Measurements from ENCODE around the gene ZNF76.
"Not testable (repeated sequence)": the region's sequence is repeated elsewhere in the genome, so short reads cannot be mapped to it uniquely, and the experiment has no call there.

Gene ZNF76

DNA sequence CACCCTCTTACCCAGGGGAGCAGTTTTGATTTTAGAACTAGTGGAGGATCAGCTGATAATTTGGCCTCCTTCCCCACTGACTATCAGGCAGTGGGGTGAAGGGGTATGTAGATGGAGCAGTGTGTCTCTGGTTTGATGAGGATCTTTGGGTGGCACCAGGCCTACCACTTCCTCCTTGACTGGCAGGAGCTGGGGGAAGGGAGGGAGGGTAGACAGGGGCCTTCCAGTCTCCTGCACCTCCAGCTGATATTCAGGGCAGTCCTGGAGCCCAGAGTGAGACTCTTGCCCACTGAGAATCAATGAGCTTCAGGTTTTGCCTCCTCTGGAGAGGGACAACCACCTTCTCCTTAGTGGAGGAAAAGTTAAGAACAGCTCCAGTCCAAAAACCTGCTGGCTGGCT lies 41.3 kb downstream of the ZNF76 start:
- DNase-seq (ENCODE audit: low spot score): no peak

- no peak for DNase-seq (ENCODE audit: low spot score)
These were observed 43.2 kb downstream of the ZNF76 start for GRCh38 chr6:35302604-35303241.

GRCh38 chr6:35304299-35304698 lies 44.8 kb downstream of the ZNF76 start:
- no peak for DNase-seq (ENCODE audit: low spot score)

DNA sequence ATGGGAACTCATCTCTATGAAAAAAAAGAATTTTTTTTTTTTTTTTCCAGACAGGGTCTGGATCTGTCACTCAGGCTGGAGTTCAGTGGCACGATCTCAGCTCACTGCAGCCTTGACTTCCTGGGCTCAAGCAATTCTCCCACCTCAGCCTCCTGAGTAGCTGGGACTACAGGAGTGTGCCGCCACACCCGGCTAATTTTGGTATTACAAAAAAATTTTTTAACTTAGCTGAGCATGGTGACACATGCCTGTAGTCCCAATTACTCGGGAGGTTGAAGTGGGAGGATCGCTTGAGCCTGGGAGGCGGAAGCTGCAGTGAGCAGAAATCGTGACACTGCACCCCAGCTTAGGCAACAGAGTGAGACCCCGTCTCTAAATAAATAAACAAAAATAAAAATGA lies 45.6 kb downstream of the ZNF76 start:
- no peak for DNase-seq (ENCODE audit: low spot score)

GRCh38 chr6:35307138-35307537 lies 47.6 kb downstream of the ZNF76 start:
- not testable (repeated sequence) for DNase-seq (ENCODE audit: low spot score)

- not testable (repeated sequence) for DNase-seq (ENCODE audit: low spot score)
These were observed 49.0 kb downstream of the ZNF76 start for GRCh38 chr6:35308543-35308942.

DNA sequence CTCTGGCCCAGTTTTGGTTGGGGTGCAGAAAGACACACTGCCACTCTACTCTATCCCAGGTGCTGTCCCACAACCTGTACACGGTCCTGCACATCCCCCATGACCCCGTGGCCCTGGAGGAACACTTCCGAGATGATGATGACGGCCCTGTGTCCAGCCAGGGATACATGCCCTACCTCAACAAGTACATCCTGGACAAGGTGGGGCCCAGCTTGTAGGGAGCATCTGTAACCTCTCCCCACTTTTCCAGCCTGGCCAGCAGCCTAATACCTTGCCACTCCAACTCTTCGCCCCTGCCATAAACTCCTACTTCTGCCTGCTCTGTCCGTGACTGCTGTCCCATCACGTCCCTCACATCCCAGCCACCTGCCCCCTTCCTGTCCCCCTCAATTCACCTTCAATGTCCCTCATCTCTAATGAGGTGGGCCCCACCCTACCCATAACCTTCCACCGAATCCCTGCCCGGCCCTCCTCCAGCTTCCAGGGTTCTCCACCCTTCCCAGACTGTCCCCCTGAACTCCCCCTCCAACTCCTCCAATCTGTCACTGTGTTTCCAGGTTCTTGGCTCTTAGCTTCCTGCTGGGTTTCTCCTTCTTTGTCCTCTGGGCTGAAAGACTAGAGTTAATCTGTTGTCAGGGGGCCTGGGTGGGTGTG lies 50.2 kb downstream of the ZNF76 start:
- DNase-seq (ENCODE audit: low spot score): no peak

DNA sequence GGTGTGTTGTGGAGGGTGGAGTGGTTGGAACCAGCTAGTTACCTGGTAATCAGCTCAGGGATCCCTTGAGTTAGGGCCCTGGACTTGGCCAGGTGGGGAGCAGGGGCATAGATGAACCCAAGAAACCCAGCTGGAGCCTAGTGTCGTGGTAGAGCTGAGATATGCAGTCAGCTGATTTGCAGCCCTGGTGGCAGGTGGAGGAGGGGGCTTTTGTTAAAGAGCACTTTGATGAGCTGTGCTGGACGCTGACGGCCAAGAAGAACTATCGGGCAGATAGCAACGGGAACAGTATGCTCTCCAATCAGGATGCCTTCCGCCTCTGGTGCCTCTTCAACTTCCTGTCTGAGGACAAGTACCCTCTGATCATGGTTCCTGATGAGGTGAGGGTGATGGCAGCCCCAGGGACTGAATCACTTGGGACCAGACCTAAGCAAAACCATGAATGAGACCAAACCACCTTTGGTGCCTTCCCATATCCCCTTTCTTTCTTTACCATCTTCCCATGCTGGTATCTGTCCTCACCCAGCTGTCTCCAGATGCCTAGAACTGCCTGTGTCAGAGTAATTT lies 50.8 kb downstream of the ZNF76 start:
- no peak for DNase-seq (ENCODE audit: low spot score)

- DNase-seq (ENCODE audit: low spot score): no peak
These were observed 52.0 kb downstream of the ZNF76 start for GRCh38 chr6:35311390-35312075.

GRCh38 chr6:35312076-35312800 lies 52.7 kb downstream of the ZNF76 start:
- DNase-seq (ENCODE audit: low spot score): no peak

DNA sequence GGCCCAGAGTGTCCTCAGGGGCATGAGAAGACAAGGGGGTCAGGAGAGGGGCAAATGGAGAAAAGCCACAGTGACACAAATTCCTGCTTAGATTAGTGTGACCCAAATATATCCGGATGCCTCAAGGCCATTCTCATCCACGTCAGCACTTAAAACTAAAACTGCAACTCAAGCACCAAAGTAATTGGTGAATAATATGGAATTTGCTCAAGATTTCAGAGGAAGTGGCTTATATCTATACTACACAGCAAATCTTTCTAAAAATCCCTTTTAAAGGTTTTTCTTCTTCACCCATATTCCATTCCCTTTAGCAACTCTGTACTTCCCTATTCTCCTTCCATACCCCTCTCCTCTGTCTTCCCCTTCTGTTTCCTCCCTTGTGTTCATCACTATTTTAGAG lies 53.3 kb downstream of the ZNF76 start:
- DNase-seq (ENCODE audit: low spot score): no peak

GRCh38 chr6:35317483-35318195 lies 58.1 kb downstream of the ZNF76 start:
- DNase-seq (ENCODE audit: low spot score): no peak

DNA sequence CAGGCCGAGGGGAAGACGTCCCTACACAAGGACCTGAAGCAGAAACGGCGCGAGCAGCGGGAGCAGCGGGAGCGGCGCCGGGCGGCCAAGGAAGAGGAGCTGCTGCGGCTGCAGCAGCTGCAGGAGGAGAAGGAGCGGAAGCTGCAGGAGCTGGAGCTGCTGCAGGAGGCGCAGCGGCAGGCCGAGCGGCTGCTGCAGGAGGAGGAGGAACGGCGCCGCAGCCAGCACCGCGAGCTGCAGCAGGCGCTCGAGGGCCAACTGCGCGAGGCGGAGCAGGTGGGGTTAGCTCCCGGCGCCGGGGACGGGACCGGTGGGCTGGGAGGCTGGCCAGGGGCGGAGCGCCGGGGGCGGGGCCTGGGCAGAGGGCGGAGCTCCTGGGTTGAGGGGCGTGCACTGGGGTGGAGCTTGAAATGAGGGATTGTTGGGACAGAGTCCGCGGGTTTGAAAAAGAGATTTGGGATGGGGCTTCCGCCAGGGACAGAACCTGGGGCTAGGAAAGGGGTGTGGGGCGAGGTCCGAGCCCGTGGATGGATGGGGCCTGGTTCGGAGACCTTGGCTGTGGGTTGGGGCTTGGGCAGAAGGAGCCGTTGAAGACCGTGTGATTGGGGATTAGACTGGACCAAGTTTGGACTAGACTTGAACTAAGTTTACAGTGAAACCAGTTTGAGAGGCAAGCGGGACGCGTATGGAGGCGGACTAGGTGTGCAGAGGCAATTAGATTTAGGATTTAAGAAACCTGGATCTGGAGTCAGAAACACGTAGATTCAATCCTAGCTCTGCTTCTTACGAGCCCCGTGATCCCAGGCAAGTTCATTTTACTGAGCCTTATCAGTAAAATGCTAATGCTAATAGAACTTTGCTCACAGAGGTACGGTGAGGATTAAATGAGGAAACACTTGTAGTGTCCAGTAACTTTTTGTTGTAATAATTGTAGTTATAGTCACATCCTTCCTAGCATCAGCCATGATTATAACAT lies 58.9 kb downstream of the ZNF76 start:
- peak; percentile 96 for DNase-seq (ENCODE audit: low spot score)

GRCh38 chr6:35319346-35320030 lies 60.0 kb downstream of the ZNF76 start:
- no peak for DNase-seq (ENCODE audit: low spot score)

DNA sequence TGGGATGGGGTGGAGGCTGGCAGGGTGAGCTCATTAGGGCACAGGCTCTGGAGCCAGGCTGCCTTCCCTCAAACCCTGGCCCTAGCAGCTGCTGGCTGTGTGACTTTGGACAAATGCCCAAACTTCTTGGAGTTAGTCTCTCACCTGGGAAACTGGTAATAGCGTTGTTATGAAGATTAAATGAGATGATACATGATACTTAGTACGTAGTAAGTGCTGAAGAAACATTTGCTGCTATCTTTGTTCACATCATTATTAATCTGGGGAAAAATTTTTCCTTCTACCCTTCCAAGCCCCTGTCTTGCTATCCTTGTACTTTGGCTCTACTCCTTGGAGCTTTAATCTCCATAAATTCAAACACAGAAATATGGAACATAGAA lies 60.5 kb downstream of the ZNF76 start:
- no peak for DNase-seq (ENCODE audit: low spot score)

GRCh38 chr6:35321091-35321490 lies 61.6 kb downstream of the ZNF76 start:
- no peak for DNase-seq (ENCODE audit: low spot score)

GRCh38 chr6:35327349-35328027 lies 68.0 kb downstream of the ZNF76 start:
- peak; percentile 77 for DNase-seq (ENCODE audit: low spot score)

- DNase-seq (ENCODE audit: low spot score): no peak
These were observed 68.7 kb downstream of the ZNF76 start for GRCh38 chr6:35328108-35328723.

DNA sequence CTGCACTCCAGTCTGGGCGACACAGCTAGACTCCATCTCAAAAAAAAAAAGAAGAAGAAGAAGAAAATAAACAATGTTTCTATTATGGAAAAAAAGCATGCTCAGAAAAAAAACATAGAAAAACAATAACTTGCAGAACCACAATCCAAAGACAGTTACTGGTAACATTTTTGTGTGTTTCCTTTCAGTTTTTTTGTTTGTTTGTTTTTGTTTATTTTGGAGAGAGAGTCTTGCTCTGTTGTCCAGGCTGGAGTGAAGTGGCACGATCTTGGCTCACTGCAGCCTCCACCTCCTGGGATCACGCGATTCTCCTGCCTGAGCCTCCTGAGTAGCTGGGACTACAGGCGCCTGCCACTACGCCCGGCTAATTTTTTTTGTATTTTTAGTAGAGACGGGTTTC lies 69.4 kb downstream of the ZNF76 start:
- not testable (repeated sequence) for DNase-seq (ENCODE audit: low spot score)

All from AG08396 (cell line).